Mesenteric fat pad (tissue), 1 donor: ENCODE data around the gene CLC. TPM values are rescaled to one million over a fixed set of nuclear protein-coding genes. Genes with fewer than 3 reads are reported as not detected.

Source experiments
- total RNA-seq: library from RNA; stranded (reverse); fragmentation: NEBNext Ultra II Directional; extraction: Animal tissue kit (Norgen Biotek cat#: 25700); gene quantifications from one replicate; pipeline ENCODE4 v1.2.1, GENCODE V29; 2021
- donor health status: DM: yes; HTN: yes; CAD: no.

Gene CLC
- total RNA-seq, 1 donor from 2014 or later, result not detected

Other genes with a start within 250 kb of the CLC start
- not detected for gene DLL3, start 239.1 kb downstream of the CLC start, total RNA-seq
- not detected for gene SELENOV, start 222.9 kb downstream of the CLC start, total RNA-seq
- gene EID2B, start 205.2 kb downstream of the CLC start, total RNA-seq, result 2.1 TPM
- gene EID2, start 197.9 kb downstream of the CLC start, total RNA-seq, result 12.7 TPM
- not detected for gene LGALS13, start 135.5 kb downstream of the CLC start, total RNA-seq
- not detected for gene LGALS16, start 82.1 kb downstream of the CLC start, total RNA-seq
- not detected for gene LGALS14, start 33.5 kb downstream of the CLC start, total RNA-seq
- not detected for gene LEUTX, start 40.8 kb upstream of the CLC start, total RNA-seq
- 8.8 TPM for gene DYRK1B, start 96.1 kb upstream of the CLC start, total RNA-seq
- gene FBL, start 108.3 kb upstream of the CLC start, total RNA-seq, result 121 TPM
- 108 TPM for gene FCGBP, start 196.6 kb upstream of the CLC start, total RNA-seq
- 85.5 TPM for gene PSMC4, start 233.1 kb upstream of the CLC start, total RNA-seq